HG03520 (cell line): Measurements from ENCODE around the gene JARID2.
"Not testable (repeated sequence)": the region's sequence is repeated elsewhere in the genome, so short reads cannot be mapped to it uniquely, and the experiment has no call there.

Source experiments
- ATAC-seq: cut with Tn5 transposase; IDR thresholded peaks from one replicate; pipeline ENCODE4 v1.9.1; 2021; ENCODE audit warnings: mild to moderate bottlenecking, moderate library complexity; ENCODE audit not compliant: unreplicated experiment

Gene JARID2

DNA sequence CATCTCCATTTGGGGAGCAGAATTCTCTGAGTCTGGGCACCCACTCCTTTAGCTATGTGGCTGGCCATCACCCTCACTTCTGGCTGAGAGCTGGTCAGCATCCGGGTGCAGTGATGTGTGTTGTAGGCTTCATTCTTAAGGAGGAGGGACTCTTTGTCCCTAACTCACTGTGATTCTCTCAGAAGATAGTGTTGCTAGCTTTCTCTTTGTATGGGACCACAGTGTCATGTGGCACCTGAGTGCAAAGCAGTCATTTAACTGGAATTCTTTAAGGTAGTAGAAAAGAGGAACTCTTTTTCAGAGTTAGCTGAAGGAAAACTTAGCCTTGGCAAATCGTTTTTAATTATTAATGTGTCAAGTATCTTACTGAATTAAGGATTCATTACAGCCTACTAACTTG is 165.9 kb downstream of the JARID2 start:
- ATAC-seq, result no peak

GRCh38 chr6:15412767-15413166 is 166.9 kb downstream of the JARID2 start:
- ATAC-seq, result no peak

- no peak for ATAC-seq
Measured at GRCh38 chr6:15413466-15414234, 167.8 kb downstream of the JARID2 start.

- ATAC-seq, result no peak
Measured at GRCh38 chr6:15414235-15414612, 168.4 kb downstream of the JARID2 start.

GRCh38 chr6:15415622-15416021 is 169.8 kb downstream of the JARID2 start:
- not testable (repeated sequence) for ATAC-seq

GRCh38 chr6:15416932-15417509 is 171.2 kb downstream of the JARID2 start:
- no peak for ATAC-seq

- ATAC-seq, result no peak
Measured at GRCh38 chr6:15417811-15418210, 171.9 kb downstream of the JARID2 start.

GRCh38 chr6:15419493-15419892 is 173.6 kb downstream of the JARID2 start:
- no peak for ATAC-seq

GRCh38 chr6:15420959-15421438 is 175.1 kb downstream of the JARID2 start:
- ATAC-seq, result peak; percentile 63

DNA sequence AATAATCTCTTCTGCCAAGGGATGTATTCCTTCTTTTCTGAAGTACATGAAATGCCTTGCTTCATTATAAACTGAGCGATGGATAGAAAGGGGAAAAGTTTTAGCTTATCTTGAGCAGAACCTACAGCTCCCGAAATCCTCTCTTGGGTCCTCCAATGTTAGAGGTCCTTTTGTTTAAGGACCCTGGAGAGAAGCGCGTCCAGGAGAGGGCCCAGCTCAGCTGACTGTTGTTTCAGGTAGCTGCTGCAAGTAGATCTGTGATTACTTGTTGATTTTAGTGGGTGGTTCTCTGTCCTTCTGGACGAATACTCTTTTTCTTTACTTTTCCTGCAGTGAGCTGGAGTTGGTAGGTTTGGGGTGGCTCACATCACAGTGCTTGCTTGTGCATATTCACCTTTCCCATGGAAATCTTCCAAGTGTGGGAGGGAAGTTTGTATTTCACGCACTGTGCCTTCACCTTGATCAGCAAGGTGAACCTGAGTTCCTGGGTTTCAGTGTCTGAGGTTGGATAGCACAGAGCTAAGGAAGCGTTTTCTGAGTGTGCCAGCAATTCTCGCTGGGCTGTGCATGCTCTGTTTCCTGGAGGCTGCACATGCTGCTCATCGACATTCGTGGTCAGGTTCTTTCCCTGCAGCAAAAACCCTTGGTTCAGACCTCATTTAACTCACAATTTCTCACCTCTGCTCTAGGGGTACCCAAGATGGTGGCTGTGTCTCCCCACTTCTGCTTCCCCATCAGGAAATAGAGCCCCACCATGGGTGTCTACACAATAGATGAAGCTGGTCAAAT is 176.3 kb downstream of the JARID2 start:
- ATAC-seq, result peak; percentile 44

DNA sequence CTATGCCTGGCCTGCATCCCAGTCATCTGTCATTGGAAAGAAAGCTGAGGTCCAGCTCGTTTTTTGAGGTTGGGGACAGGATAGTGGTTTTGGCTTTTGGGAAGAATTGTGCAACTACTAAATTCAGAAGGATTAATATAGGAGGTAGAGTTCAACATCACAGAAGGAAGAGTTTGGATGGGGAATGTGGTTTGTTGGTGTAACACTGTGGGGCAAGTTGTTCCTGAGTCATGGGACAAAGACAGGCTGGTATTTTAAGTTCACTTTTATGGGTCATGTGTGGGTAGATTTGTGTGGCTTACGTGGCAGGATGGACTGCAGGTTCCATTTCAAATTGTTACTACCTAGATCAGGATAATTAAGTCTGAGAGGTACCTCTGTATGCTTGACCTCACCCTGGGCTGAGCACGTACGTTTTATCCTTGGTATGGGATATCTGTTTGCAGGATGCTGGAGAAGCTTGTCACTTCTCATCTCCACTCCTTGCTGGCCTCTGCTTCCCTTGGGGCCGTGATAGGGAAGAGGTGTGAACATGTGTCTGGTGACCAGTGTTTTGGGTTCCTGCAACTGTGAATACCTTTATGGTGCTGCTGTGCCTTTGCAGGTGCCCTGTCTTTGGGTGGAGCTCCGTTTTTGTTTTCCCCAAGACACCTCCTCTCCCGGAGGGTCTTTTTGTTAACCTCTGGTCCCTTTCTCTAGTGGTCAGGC is 177.6 kb downstream of the JARID2 start:
- ATAC-seq, result no peak

DNA sequence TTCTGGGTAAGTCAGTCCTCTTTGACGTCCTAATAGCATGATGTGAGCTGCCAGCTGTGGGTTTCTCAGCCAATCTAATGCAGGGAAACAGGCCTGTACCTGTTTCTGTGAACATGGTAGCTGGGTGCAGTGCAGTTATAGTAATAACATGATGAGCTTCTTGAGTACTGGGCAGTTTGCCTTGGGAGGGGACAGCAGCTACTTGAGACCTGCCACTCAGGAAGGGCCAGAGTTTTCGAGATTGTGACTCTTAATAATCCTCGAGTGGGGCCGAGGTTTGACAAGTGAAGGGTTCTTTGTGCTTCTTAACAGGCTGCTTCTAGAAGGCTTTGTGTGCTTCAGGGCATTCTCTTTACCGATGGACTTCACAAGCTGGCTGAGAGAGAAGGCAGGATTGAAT is 180.1 kb downstream of the JARID2 start:
- ATAC-seq, result no peak

GRCh38 chr6:15426395-15426794 is 180.5 kb downstream of the JARID2 start:
- no peak for ATAC-seq

DNA sequence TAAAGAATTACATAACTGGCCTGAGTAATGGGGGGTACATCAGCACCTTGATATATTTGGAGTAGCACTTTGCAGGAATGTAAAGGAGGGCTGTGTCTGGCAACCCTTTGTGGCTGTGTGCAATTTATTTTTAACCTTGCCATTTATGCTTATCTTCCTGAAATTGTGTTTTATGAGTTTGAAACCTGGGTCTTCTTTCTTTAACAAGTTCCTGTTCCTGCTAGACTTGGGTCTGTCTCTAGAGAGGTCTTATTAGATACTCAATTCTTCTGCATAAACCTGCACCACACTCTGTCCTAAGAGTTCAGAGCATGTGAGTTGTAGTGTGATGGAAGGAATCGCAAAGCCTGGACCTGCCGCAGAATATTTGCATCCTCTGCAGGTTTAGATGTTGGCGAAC is 181.0 kb downstream of the JARID2 start:
- no peak for ATAC-seq

DNA sequence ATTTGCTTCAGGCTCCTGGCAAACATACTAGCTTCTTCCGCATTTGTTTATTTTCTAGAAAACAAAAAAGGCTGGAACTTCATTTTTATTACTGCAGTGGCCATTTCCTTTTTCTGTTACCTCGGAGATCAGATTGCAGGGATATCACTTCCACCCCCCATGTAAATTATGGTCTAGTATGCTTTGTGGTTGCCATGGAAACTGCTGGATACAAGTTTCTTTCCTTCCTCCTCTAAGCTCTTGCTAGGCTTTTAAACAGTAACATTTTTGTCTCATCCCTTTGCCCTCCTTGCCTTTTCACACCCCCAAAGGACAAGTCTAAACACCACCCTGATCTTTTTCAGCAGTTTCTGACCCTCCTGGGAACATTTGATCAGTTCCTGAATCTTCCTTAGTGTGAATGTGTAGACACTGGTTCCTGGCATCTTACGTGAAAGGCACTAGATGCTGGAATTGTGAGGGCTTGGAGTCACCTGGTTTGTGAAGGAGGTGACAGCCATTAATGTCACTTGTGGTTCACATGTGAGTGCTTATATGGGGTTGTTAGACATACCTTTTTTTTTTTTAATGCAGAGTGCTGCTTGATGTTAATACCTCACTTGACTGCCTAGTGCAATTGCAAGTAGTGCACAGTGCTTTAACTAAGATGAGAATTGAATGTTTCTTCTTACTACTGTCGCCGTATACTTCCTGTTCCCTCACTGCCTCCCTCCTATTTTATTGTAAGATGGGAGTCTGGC is 181.6 kb downstream of the JARID2 start:
- no peak for ATAC-seq

GRCh38 chr6:15429141-15430110 is 183.6 kb downstream of the JARID2 start:
- ATAC-seq, result no peak

DNA sequence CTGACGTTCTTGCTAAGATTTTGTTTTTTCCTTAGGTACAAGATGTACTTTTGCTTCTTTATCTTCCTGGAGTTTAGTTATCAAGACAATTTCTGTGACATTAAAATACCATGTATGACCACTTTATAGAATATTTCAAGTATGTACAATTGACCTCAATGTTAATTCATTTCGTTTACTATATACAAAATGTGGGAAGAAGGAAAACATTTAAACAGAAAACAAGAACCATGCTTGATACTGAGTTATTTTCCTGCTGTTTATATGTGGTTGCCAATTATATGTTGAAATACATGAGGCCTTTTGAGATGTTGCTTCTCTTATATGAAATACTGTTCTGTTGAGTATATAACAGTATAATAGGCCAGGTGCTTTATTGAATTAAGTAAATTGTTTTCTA is 184.3 kb downstream of the JARID2 start:
- no peak for ATAC-seq

DNA sequence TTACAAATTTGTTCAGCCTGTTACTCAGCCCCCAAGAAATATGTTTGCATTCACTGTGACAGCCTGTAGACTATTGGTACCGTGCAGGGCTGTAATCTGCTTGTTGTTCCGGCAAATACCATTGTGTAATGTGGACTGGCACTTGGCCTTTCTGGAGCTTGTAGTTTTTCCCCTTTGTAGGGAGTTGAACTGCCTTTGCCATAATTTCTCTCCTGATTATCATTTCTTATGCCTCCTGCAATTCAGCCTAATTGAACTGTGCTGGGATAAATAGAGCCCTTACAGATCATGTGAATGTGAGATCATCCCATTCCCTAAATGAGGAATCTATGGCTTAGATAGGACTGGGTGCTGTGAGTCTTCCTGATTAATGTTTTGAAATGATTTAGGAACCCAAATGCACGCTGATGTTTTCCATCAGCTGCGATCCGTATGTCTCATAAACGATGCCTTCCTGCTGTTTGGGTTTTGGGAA is 185.1 kb downstream of the JARID2 start:
- ATAC-seq, result no peak
